Cardiac muscle cell (in vitro differentiated cells and primary cell): Measurements from ENCODE around the gene PTHLH. TPM values are rescaled to one million over a fixed set of nuclear protein-coding genes. Genes with fewer than 3 reads are reported as not detected.

ENCODE experiments used
- DNase-seq, 2 donors: peaks; one replicate each; pipeline versions ENCODE4 v3.0.0 to v3.0.0-alpha.2; 2010 to 2017; ENCODE audit warnings: low read depth in 1 of 2, low spot score in 1 of 2
- H3K27ac ChIP-seq: fragments of 200-600 bp; sonication (generic); 2 replicates; pipeline ENCODE4 v1.5.1; 2016
- H3K27me3 ChIP-seq: fragments of 200-600 bp; sonication (generic); 2 replicates; pipeline ENCODE4 v1.6.0; 2016; ENCODE audit warnings: control low read depth
- H3K36me3 ChIP-seq: fragments of 200-600 bp; sonication (generic); 2 replicates; pipeline ENCODE4 v1.5.1; 2016; ENCODE audit warnings: control low read depth
- H3K4me1 ChIP-seq: fragments of 200-600 bp; sonication (generic); 2 replicates; pipeline ENCODE4 v1.8.1; 2017; ENCODE audit warnings: low read depth, mild to moderate bottlenecking, mixed run types
- H3K4me3 ChIP-seq: fragments of 200-600 bp; sonication (generic); 2 replicates; pipeline ENCODE4 v1.5.1; 2016; ENCODE audit warnings: mild to moderate bottlenecking
- H3K9me3 ChIP-seq: fragments of 200-600 bp; sonication (generic); 2 replicates; pipeline ENCODE4 v1.5.1; 2017; ENCODE audit warnings: low read depth, mild to moderate bottlenecking, control low read depth
- polyA plus RNA-seq: library from polyadenylated mRNA; unstranded; fragments of >200 nt; fragmentation: Nextera tagmentation; extraction: Ambion mirVana; gene quantifications from 2 replicates; pipeline ENCODE4 v1.2.1, GENCODE V29; 2016
- total RNA-seq: library from RNA; depleted of rRNA; stranded (reverse); fragments of >200 nt; gene quantifications from 2 replicates; pipeline ENCODE4 v1.2.3, GENCODE V29; 2016
- TF ChIP-seq, protein P1 (sequence below): IDR thresholded peaks from 2 replicates; pipeline ENCODE4 v1.5.1; 2012; ENCODE audit warnings: low read depth, mild to moderate bottlenecking, low read length

PTHLH gene
- total and polyA plus RNA-seq, 2 experiments from 2014 or later, result not detected

- H3K4me1 ChIP-seq, result peaks cover 4% of the 10 kb centered on the region
- H3K4me3 ChIP-seq, result peak overlapping the region; percentile 38
- DNase-seq, result peak; percentile 43 to 67
- H3K27me3 ChIP-seq, result peaks cover 100% of the 10 kb centered on the region
- TF ChIP-seq, protein P1, sequence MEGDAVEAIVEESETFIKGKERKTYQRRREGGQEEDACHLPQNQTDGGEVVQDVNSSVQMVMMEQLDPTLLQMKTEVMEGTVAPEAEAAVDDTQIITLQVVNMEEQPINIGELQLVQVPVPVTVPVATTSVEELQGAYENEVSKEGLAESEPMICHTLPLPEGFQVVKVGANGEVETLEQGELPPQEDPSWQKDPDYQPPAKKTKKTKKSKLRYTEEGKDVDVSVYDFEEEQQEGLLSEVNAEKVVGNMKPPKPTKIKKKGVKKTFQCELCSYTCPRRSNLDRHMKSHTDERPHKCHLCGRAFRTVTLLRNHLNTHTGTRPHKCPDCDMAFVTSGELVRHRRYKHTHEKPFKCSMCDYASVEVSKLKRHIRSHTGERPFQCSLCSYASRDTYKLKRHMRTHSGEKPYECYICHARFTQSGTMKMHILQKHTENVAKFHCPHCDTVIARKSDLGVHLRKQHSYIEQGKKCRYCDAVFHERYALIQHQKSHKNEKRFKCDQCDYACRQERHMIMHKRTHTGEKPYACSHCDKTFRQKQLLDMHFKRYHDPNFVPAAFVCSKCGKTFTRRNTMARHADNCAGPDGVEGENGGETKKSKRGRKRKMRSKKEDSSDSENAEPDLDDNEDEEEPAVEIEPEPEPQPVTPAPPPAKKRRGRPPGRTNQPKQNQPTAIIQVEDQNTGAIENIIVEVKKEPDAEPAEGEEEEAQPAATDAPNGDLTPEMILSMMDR, result no peak
- H3K27ac ChIP-seq, result no peak overlapping the region
- H3K36me3 ChIP-seq, result no peaks in the 10 kb centered on the region
- H3K9me3 ChIP-seq, result no peaks in the 10 kb centered on the region
These were observed 2.0 kb downstream of the PTHLH start for GRCh38 chr12:27970401-27971120.

- Histone ChIP-seq H3K27me3 (peaks cover 100% of the 10 kb centered on the region), H3K4me1 (peaks cover 4% of the 10 kb centered on the region), H3K27ac (no peak overlapping the region), H3K4me3 (peak overlapping the region; percentile 38), H3K36me3 (no peaks in the 10 kb centered on the region), H3K9me3 (no peaks in the 10 kb centered on the region)
- TF ChIP-seq, protein P1, result peak; percentile 10
- DNase-seq, result peak; percentile 73 to 75
These were observed 2.7 kb downstream of the PTHLH start for GRCh38 chr12:27969624-27970400.

DNA sequence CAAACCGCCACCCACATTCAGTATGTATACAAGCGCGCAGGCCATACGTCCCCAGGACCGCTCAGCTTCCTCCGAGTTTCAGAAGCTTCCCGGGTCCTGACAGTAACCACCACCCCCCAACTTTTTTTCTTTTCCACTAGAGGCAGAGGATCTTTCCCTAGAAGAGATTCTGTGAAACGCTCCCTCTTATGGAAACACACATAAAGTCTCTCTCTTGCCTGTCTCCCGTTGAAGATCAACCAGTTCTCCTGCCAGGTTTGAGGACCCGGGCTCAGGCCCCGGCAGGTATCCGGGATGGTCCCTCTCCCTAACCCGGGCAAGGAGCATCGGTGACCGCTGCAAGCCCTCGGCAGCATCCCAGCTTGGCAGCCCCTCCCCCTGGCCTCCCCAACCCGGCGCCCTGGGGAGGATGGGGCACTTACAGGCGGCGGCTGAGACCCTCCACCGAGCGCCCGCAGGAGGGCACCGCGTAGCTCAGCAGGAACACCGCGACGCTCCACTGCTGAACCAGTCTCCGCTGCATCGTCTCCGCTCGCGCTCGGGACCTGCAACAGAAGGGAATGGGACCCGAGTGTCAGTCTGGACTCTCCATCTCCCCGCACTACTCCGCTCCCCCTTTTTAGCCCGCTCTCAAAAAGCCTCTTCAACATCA, 3.4 kb downstream of the PTHLH start:
- H3K4me1 ChIP-seq, result peaks cover 4% of the 10 kb centered on the region
- H3K27me3 ChIP-seq, result peaks cover 100% of the 10 kb centered on the region
- no peaks in the 10 kb centered on the region for H3K9me3 ChIP-seq
- peak; percentile 42 to 55 for DNase-seq
- TF ChIP-seq, protein P1, result peak; percentile 19
- no peak overlapping the region for H3K27ac ChIP-seq
- H3K36me3 ChIP-seq, result no peaks in the 10 kb centered on the region
- peak overlapping the region; percentile 38 for H3K4me3 ChIP-seq

DNA sequence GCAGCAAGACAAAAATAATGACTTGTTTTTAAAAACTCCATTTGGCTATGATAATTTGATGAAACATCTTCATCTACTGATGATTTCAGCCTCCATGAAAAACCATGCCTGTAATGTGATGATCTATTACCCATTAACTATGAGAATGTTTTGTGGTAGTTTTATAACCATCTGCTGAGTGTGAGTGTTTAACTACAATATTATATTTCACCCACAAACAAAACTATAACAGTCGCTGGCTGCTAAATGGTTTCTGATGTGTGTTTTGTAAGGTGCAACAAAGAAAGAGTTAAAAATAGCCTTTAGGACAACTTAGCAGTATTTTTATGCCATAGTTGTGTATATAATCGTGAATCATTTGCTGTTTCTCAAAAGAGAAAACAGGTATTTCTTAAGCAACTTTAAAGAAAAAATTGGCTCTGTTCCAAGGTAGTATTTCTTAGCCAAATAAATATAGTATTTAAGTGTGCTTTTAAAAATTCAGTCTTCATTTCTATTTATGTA, 4.9 kb downstream of the PTHLH start:
- Histone ChIP-seq H3K4me1 (peaks cover 4% of the 10 kb centered on the region), H3K4me3 (no peak overlapping the region), H3K9me3 (no peaks in the 10 kb centered on the region), H3K27ac (no peak overlapping the region), H3K36me3 (no peaks in the 10 kb centered on the region), H3K27me3 (peaks cover 100% of the 10 kb centered on the region)
- no peak for DNase-seq
- TF ChIP-seq, protein P1, result no peak

DNA sequence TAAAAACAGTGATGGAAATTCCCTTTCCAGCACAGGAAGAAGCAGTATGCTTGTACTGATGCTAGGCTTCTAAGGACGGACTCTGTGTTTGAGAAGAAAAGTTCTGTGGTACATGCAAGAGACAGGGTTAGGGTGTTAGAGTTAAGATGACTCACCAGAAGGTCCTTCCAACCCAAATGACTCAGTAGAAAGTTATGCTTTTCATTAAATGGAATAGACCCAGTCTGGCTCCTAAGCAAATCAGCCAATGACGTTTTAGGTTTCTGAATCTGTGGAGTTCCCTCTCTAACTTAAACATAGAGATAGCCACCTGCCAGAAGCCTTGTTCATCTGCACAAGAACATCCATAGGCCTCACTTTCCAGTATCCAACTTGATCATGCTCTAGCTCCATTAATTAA, 5.7 kb downstream of the PTHLH start:
- H3K36me3 ChIP-seq, result no peaks in the 10 kb centered on the region
- no peak overlapping the region for H3K4me3 ChIP-seq
- H3K9me3 ChIP-seq, result no peaks in the 10 kb centered on the region
- peaks cover 4% of the 10 kb centered on the region for H3K4me1 ChIP-seq
- H3K27ac ChIP-seq, result no peak overlapping the region
- peaks cover 93% of the 10 kb centered on the region for H3K27me3 ChIP-seq
- DNase-seq, result peak in 1 of 2 donors; percentile 95
- TF ChIP-seq, protein P1, result no peak
